NCI-H2107 (cell line): ENCODE results near the gene PLAGL2.
"Not testable (repeated sequence)": the region's sequence is repeated elsewhere in the genome, so short reads cannot be mapped to it uniquely, and the experiment has no call there.

Source experiments
- DNase-seq: peaks from one replicate; lab custom pipeline; 2025; lab: John Stamatoyannopoulos, UW

PLAGL2 gene

DNA sequence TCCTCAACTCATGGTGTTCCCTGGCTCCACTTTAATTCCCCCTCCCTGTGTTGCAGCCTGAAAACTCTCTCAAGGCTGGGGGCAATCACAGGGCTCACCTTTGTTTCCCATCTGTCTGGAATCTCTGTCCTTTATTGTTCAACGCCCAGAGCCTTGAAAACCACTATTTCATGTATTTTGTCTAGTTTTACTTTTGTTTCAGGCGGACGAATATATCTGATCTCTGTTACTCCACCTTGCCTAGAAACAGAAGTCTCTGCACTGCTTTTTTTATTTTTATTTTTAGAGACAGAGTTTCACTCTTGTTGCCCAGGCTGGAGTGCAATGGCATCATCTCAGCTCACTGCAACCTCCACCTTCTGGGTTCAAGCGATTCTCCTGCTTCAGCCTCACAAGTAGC lies 27.6 kb downstream of the PLAGL2 start:
- DNase-seq, result no peak

DNA sequence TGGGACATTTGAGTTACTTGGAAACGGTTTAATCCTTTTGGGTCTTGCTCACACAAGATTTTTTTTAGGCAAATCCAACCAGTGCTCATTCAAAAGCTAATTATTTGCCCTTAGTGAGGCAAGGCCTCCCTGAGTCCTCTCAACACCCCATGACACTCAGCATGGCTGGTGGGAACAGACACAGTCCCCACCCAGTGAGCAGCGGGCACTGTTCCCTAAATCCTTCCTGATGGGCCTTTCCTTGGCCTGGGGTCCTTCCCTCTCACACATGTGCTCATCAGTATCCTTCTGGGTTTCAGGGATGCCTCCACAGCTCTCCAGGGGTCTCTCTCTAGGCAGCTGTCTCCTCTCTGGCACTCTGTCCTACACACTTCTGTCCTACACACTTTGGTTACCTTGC lies 28.0 kb downstream of the PLAGL2 start:
- DNase-seq, result no peak

DNA sequence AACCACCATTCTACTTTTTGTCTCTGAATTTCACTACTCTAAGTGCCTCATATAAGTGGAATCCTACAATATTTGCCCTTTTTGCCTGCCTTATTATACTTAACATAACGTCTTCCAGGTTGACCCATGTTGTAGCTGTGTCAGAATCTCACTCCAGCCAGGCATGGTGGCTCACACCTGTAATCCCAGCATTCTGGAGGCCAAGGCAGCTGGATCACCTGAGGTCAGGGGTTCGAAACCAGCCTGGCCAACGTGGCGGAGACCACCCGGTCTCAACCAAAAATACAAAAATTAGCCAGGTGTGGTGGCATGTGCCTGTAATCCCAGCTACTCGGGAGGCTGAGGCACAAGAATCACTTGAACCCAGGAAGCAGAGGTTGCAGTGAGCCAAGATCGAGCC lies 29.8 kb downstream of the PLAGL2 start:
- not testable (repeated sequence) for DNase-seq

DNA sequence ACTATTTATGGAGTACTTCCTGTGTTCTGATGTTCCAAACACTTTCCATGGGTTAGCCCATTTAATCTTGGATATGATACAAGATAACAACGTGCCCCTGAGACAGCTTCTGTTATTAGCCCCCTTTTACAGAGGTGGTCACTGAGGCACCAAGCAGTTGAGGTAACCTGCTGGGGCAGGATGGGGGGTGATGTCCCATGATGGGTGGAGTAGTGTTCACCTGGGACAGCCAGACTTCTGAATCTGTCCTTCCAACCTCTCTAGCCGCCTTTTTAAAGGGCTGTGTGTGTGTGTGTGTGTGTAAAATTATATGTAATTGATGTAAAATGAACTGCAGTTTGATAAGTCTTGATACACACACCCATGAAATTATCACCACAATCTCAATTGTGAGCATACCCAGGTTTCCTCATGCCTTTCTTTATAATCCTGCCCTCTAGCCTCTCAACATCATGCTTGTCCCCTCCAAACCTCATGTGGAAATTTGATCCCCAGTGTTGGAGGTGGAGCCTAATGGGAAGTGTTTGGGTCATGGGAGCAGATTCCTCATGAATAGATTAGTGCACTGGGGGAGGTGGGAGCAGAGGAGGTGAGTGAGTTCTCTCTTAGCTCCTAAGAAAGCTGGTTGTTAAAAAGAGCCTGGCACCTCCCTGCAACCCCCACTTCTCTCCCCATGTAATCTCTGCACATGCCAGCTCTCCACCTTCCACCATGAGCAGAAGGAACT lies 39.2 kb downstream of the PLAGL2 start:
- no peak for DNase-seq

DNA sequence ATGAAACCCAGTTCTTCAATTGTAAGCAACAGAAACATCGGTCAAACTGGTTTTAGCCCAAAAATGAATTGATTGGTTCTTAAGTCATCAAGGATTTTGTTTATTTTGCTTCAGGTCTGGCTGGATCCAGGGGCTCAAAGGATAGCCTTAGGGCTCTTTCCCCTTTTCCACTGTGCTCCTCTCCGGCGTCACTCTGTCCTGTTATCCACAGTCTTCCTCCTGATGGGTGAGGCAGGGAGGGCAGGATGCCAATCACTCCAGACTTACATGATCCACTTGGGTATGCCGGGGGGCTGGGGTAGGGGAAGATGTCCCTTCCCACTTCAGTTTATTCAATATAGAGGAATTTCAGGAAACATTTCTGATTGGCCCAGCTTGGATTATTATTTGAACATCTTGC lies 40.0 kb downstream of the PLAGL2 start:
- no peak for DNase-seq

DNA sequence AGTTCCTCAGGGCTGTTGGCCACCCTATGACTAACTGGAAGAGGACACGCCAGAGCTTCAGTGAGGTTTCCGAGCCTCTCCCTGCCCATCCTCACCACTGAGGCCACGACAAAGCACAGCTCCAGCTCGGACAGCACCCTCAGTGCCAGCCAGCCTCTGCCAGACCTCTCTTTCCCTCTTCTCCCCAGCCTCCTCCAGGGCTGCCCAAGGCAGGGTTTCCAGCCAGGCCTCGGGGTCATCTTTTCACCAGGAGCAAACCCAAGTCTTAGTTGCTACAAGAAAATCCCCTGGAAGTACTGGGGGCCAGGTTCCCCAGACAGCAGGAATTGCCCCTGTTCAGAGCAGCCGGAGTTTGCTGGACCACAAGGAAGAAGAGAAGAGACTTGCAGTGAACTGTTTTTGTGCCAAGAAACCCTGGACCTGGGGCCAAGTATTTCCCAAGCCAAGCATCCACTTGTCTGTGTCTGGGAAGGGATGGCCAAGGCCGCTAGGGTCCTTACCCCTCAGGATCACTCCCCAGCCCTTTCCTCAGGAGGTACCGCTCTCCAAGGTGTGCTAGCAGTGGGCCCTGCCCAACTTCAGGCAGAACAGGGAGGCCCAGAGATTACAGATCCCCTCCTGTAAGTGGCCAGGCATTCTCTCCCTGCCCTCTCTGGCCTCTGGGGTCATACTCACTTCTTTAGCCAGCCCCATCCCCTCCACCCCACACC lies 41.6 kb downstream of the PLAGL2 start:
- no peak for DNase-seq

DNA sequence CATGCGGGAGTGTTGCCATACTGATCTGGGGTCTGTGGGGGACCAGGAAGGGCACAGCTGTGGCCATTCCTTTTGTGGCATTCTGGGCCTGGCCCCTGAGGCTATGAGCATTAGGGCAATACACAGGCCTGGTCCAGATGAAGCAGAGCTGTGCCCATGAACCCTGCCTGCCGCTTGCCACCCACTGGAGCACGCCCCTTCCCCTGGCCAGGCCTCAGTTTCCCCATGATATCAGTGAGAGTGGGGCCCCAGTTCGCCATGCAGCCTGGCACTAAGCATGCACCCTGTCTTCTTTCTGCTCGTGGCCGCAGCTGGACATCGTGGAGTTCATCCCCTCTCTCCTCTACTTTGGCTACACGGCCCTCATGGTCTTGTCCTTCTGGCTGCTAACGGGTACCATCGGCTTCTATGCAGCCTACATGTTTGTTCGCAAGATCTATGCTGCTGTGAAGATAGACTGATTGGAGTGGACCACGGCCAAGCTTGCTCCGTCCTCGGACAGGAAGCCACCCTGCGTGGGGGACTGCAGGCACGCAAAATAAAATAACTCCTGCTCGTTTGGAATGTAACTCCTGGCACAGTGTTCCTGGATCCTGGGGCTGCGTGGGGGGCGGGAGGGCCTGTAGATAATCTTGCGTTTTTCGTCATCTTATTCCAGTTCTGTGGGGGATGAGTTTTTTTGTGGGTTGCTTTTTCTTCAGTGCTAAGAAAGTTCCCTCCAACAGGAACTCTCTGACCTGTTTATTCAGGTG lies 42.4 kb downstream of the PLAGL2 start:
- no peak for DNase-seq

DNA sequence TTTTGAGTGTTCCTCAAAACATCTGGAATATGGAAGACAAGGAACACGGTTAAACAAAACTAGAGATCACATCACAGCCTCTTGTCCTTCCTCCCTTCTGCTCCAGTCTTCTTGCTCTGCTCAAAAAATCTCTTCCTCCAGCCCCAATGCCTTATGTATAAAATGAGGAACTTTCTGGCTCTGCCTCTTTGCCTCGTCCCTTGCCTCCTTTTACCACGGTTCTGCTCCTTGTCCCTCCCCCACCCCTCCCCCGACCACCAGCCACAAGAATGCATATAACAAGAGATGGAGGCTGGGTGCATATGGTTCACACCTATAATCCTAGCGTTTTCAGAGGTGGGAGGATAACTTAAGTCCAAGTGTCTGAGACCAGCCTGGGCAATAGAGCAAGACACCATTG lies 43.6 kb downstream of the PLAGL2 start:
- DNase-seq, result no peak

DNA sequence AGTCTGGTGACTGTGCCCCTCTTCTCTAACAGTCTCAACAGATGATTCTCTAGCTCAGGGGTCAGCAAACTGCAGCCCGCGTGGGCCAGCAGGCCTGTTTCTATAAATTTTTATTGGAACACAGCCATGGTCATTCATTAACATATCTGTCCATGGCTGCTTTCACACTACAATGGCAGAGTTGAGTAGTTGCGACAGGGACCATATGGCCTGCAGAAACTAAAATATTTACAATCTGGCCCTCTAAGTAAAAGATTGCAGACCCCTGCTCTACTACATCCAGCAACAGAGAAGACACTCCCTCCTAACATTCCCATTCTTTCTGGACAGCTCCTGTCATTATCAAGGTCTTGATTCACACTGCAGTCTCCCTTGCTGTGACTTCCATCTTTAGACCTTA lies 45.2 kb downstream of the PLAGL2 start:
- no peak for DNase-seq

DNA sequence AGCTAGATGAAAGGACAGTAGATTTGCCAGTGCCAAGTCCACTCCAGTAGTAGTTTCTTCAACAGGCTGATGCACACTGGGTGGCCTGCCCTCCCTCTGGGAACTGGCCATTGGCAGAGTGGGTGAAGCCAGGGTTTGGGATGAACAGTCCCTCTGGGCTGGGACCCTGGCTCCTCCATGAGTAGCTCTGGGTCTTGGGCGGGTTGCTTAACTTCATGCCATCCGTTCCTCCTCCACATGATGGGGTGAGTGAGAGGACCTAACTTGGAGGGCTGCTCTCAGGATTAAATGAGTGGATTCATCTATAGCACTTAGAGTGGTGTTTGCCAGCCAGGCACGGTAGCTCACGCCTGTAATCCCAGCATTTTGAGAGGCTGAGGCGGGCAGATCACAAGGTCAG lies 47.2 kb downstream of the PLAGL2 start:
- no peak for DNase-seq

DNA sequence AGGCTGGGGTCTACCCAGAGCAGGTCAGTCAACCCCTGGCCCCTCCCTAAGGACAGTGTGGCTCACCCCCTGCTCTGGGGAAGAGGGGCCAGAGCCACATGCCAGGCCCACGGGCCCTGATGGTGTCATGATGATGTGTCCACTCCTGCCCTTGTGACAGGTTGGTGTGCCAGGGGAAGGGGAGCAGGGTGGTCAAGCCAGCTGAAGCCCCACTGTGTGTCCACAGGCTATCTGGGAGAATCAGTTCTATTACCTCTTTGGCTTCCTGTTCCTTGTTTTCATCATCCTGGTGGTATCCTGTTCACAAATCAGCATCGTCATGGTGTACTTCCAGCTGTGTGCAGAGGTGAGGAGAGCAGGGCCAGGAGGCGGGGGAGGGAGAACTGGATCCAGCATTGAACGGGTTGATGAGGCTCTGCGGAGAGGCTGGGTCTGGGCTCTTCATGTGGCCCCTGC lies 47.7 kb downstream of the PLAGL2 start:
- DNase-seq, result no peak

DNA sequence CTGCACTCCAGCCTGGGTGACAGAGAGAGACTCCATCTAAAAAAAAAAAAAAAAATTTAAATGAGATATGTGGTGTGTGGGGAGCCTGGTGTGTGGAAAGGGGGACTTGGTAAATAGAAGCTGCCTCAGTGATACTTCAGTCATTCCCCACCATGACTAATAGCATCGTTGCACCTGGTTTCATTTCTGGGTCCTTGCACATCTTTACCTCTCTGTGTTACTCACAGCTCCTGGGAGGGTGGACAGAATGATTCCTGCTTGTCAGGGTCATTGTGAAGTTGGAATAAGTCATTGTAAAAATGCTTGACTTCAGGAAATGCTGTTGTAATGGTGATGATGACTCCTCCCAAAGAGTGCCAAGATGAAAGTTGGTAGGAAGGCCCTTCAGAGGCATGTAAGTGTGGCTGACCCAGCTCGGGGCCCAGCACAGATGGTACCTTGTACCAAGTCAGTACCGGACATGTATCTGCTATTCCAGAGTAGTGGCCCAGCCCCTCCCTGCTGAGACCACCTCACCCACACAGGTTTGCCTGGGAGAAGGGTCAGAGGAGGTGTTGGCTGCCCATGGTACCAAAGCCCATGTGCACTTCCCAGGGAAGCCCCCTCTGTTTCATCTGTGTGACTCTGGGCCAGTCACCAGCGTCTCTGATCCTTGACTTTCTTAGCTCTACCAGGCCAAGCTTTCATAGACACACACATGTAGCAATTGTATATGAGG lies 48.4 kb downstream of the PLAGL2 start:
- no peak for DNase-seq

DNA sequence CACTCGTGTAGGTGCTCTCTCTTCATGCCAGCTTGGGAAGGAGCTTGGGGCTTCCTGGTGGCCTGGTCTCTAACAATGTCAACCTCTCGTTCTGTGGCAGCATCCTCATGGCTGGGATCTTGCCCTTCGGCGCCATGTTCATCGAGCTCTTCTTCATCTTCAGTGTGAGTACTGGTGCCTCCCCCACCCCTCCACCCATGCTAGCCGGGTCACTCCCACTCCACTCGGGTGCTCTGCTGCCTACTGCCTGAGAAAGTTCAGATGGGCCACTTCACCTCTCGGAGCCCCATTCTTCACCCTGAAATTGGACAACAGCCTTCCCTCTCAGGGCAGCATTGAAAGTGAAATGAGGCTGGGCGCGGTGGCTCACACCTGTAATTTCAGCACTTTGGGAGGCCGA lies 49.2 kb downstream of the PLAGL2 start:
- no peak for DNase-seq

DNA sequence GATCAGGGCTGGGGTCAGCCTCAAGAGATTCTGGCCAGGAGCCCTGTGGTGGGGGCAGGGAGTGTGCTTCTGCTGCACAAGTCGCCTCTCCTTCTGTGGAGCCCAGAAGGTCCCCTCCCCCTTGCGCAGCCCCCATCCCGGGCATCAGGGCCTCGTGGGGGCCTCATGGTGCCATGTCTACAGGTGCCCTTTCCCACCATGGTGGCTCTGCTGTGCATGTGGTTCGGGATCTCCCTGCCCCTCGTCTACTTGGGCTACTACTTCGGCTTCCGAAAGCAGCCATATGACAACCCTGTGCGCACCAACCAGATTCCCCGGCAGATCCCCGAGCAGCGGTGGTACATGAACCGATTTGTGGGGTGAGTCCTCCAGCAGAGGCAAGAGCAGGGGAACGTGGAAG lies 49.9 kb downstream of the PLAGL2 start:
- DNase-seq, result no peak

DNA sequence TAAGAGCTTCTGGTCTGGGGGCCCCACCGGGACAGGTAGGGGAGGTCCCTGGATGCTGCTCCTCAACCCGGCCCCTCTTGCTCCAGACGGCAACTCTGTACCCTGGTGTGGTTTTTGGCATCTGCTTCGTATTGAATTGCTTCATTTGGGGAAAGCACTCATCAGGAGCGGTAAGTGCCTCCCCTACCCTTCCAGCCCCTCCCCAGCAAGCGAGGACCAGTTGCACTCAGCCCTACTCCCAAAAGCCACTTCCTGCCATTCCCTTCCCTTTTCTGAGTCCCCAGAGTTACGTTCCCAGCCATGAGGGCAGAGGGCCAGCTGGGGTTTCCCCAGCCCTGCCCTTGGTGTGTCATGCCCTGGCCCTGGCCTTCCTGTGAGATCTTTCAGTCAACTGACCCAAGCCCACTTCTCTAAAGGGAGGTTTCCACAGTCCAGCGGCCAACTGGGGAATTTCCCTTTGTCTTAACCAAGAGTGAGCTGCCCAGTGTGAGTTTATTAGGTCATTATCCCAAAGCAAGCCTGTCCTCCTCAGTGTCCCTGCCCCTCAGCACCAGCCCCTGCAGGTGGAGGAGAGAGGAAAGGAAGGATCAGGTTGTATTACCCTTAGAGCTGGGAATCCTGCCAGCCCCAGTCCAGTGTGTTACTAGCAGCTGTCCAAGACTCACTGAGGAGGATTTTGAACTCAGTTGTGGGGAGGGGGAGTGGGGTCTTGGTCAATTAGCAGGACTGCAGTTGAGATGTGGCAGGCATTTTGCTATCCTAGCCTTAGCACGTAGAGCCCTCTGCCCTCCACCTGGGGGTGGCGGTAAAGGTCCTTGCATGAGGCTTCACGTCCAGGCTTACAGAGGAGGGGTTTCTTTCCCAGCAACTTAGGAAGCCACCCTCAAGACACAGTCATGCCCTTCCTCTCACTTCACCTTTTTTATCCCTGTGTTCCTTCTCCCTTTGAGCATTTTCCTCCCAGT lies 52.2 kb downstream of the PLAGL2 start:
- peak; percentile 37 for DNase-seq

DNA sequence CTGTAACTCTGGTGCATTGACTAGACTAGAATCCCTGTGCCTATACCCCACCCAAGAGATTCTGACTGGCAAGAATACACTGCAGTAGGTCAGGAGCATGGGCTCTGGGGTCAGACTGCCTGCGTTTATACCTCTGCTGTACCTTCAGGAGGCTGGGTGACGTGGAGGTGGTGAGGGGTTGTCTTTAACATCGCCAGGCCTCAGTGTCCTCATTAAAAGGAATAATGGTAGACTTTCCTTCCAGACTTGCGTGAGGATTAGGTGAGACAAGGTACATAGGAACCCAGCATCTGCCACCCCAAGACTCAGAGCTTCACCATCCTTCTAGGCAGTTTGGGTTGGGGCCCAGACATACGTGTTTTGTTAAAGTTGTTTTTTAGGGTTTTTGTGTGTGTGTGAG lies 53.8 kb downstream of the PLAGL2 start:
- DNase-seq, result no peak

DNA sequence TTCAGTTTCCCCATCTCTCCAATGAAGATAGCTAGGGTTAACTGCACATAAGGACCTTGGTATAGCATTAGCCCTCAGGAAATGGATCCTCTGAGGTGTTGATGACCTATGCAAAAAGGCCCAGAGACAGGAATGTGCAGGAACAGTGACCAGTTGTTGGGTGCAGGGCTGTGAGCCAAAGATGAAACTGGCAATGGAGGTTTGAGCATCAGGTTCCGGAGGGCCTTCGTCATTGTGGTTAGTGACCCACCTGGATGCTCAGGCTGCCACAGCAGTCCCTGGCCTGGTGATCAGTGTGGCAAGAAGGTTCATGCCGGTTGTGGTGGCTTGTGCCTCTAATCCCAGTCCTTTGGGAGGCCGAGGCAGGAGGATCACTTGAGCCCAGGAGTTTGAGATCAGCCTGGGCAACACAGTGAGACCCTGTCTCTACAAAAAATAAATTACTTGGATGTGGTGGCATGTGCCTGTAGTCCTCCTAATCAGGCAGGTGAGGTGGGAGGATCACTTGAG lies 54.3 kb downstream of the PLAGL2 start:
- DNase-seq, result no peak

DNA sequence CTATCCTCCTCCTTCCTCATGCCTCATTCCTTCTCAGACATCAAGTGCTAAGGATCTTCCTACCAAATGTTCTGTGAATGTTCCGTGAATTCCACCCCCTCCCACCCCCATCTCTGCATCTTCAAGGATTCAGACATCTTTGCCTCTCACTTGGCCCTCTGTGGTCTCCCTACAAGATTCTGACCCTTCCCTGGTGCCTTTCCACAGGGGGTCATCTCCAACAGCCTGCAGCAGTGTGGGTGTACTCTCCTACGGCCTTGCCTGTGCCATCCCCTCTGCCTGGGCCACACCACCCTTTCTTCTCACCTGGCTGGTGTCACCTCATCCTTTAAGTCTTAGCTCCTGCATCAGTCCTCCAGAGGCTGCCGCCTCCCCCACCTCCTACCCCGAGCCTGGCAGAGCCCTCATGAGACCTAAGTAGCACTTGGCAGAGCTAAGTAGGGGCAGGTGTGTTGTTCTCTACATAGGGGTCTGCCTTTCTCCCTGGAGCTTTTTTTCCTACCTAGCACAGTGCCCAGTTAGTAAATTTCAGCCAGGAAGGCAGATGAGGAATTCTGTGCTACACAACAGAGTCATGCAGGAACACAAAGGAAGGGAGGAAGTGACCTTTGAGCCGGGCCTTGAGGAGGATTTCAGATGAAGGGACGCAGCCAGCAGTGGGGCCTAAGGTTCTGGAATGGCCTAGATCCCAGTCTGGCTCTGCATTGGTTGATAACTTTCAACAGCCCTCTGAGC lies 55.0 kb downstream of the PLAGL2 start:
- no peak for DNase-seq

DNA sequence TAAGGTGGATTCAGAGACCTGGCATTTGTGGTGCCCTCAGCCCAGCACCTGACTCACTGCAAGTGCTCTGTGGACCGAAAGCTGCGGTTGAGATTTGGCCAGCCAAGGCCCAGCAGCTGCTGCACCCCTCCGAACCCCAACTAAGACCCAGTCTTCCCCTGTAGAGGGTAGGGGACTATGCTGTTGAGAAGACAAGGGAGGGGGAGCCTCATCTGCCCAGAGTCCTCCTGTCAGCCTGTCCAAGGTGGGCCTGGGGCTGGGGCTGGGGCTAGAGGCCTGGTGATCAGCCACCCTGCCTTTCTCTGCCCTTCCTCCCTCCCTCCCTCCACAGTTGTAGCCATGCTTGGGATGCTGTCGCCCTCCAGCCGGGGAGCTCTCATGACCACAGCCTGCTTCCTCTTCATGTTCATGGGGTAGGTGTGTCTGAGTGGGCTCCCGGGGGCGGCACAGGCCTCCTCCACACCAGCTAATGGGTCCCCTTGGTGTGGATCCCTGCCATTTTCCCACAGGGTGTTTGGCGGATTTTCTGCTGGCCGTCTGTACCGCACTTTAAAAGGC lies 57.2 kb downstream of the PLAGL2 start:
- DNase-seq, result no peak
